Cerebellar nuclear complex (tissue), 1 donor: Measurements from ENCODE around the gene ALMS1.
"Not testable (repeated sequence)": the region's sequence is repeated elsewhere in the genome, so short reads cannot be mapped to it uniquely, and the experiment has no call there.

Experiments
- DNase-seq, 2 experiments: peaks; one replicate each; lab custom pipeline; 2025; lab: John Stamatoyannopoulos, UW

Gene ALMS1

GRCh38 chr2:73624625-73625024 is 239.0 kb downstream of the ALMS1 start:
- not testable (repeated sequence) for DNase-seq

GRCh38 chr2:73626237-73626636 is 240.6 kb downstream of the ALMS1 start:
- DNase-seq, result not testable (repeated sequence)

- not testable (repeated sequence) for DNase-seq
These were observed 242.9 kb downstream of the ALMS1 start for GRCh38 chr2:73628493-73628892.

DNA sequence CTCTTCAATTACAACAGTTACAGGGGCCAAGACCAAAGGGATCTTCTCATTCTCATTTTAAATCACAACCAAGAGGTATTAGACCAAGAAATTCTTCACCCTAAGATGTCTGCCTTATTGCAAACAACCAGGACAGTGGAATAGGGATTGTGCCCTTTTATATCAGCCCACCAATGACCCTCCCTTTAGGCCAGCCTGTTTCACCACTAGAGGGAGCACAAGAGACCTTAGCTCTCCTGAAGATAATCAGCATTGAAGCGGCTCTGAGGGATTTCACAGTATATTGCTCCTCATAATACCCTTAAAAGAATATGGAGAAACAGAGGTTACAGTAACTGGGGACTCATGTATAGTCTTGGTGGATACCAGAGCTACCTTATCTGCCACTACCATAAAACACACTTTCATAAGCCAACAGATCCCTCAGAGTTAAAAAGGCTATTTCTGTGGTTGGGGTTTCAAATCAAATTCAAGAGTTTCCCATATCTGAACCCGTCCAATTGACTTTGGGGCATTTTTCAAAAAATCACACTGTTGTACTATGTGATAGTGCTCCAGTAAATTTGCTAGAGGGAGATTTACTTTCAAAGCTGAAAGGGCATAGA is 245.1 kb downstream of the ALMS1 start:
- not testable (repeated sequence) for DNase-seq

DNA sequence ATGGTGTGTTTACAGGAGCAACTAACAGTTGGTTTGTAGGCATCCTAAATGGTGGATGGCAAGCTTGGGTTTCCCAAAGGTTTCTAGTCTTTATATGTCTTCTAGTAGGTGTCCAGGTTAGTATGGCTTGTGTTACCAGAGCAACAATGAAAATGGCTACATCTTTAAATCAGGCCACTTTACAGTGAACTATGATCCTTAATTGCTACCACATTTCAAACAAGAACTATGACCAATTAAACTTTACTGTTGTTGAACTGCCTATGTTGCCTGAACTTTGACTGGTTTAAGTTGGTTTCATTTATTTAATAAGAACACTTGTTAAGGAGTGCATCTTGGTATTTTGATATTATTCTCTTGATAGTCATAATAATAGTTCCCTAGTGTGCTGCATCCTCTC is 251.3 kb downstream of the ALMS1 start:
- not testable (repeated sequence) for DNase-seq

GRCh38 chr2:73638429-73638828 is 252.8 kb downstream of the ALMS1 start:
- DNase-seq, result no peak

DNA sequence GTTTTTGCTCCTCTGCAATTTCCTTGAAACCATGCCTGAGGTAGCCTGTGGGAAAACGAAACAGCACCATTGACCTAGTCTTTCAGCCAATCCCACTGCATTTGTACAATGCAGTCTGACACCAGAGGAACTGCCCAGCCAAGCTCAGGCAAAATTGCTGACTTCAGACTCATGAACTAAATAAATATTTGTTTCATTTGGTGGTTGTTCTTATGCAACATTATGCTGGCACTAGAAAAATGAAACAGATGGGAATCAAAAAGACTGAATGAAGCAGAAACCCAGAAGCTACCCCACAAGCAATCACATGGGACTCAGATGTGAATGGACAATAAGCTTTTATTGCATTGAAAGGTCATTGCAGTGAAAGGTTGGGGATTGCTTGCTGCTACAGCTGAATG is 254.9 kb downstream of the ALMS1 start:
- no peak for DNase-seq

- no peak for DNase-seq
These were observed 255.5 kb downstream of the ALMS1 start for GRCh38 chr2:73640946-73641766.

DNA sequence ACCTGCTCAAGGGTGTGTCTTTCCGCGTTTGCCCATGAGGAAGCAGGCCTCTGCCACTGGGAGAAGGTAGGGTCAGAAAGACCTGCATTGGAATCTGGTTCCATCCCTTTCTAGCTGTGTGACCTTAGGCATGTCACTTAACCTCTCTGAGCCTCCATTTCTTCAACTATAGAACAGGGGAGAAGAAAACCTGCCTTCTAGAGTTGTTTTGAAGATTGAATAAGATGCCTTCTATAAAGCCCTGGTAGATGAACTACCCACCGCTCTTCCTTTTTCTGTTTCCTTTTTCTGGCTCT is 256.1 kb downstream of the ALMS1 start:
- no peak for DNase-seq

- DNase-seq, result no peak
These were observed 256.8 kb downstream of the ALMS1 start, which contains the start of gene NAT8 for GRCh38 chr2:73642338-73643018. Gene NAT8 (minus strand): TSS chr2:73642422. CDS start chr2:73641628, 794 bp downstream.

DNA sequence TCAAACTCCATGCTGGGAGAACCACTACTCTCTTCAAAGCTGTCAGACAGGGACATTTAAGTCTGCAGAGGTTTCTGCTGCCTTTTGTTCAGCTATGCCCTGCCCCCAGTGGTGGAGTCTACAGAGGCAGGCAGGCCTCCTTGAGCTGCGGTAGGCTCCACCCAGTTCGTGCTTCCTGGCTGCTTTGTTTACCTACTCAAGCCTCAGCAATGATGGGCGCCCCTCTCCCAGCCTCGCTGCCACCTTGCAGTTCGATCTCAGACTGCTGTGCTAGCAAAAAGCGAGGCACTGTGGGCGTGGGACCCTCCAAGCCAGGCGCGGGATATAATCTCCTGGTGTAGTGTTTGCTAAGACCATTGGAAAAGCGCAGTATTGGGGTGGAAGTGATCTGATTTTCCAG is 262.1 kb downstream of the ALMS1 start:
- DNase-seq, result not testable (repeated sequence)

- DNase-seq, result no peak
These were observed 266.1 kb downstream of the ALMS1 start for GRCh38 chr2:73651591-73652230.

DNA sequence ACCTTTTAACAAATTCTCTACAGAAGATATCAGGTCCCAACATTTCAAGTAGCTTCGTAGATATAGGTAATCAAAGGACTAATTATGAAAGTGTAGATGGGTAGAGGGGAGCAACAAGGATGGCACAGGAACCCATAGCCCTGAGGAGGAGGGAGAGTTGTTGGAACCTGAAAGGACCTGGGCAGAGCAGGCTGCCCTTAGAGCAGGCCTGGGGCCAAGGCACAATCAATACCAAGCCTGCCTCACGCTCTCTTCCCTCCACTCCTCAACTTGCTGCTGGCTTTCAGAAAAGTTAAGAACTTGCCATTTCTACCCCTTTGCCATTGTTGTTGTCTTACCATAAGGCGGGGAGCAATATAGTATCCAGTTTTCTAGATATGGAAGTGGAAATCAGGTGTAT is 266.7 kb downstream of the ALMS1 start:
- DNase-seq, result no peak

DNA sequence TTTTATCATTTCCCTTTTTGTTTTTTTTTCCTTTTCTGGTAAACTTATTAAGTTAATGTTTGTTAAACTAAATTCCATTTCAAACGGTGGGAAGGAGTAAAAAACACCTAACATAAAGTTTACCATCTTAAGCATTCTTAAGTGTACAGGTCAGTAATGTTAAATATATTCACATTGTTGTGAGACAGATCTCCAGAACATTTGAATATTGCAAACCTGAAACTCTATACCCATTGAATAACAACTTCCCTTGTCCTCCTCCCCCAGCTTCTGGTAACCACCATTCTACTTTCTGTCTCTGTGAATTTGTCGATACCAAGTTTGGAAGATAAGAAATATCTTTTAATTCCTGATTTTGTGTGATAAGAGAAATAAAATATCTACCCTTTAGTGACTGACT is 268.5 kb downstream of the ALMS1 start:
- no peak for DNase-seq
